IPS-18a (cell line): ENCODE measurements around the gene NEUROD2.
A peak's percentile ranks its signal among the peaks of the same experiment; 100 is the strongest.

ENCODE experiments used
- H3K27ac ChIP-seq: one replicate; pipeline ENCODE4 v1.5.1; 2013; ENCODE audit warnings: low read length
- H3K27me3 ChIP-seq: one replicate; pipeline ENCODE4 v1.6.1; 2013; ENCODE audit warnings: mild to moderate bottlenecking, low read length; ENCODE audit not compliant: control insufficient read depth, insufficient read depth
- H3K36me3 ChIP-seq: one replicate; pipeline ENCODE4 v1.6.1; 2013; ENCODE audit warnings: low read depth, low read length; ENCODE audit not compliant: control insufficient read depth
- H3K4me1 ChIP-seq: one replicate; pipeline ENCODE4 v1.6.1; 2013; ENCODE audit warnings: low read depth, low read length; ENCODE audit not compliant: control insufficient read depth
- H3K4me3 ChIP-seq: one replicate; pipeline ENCODE4 v1.5.1; 2013; ENCODE audit warnings: low read length
- H3K9ac ChIP-seq: one replicate; pipeline ENCODE4 v1.6.1; 2013; ENCODE audit warnings: mild to moderate bottlenecking, low read length, moderate library complexity
- H3K9me3 ChIP-seq: one replicate; pipeline ENCODE4 v1.6.1; 2013; ENCODE audit warnings: low read depth, low read length; ENCODE audit not compliant: control insufficient read depth

Gene NEUROD2

GRCh38 chr17:39641883-39642282 is 34.2 kb upstream of the NEUROD2 start:
- H3K4me1 ChIP-seq, result peaks cover 21% of the 10 kb centered on the region
- no peaks in the 10 kb centered on the region for H3K27me3 ChIP-seq
- H3K9ac ChIP-seq, result no peak overlapping the region
- no peak overlapping the region for H3K27ac ChIP-seq
- no peak overlapping the region for H3K4me3 ChIP-seq
- no peaks in the 10 kb centered on the region for H3K36me3 ChIP-seq
- H3K9me3 ChIP-seq, result no peaks in the 10 kb centered on the region

DNA sequence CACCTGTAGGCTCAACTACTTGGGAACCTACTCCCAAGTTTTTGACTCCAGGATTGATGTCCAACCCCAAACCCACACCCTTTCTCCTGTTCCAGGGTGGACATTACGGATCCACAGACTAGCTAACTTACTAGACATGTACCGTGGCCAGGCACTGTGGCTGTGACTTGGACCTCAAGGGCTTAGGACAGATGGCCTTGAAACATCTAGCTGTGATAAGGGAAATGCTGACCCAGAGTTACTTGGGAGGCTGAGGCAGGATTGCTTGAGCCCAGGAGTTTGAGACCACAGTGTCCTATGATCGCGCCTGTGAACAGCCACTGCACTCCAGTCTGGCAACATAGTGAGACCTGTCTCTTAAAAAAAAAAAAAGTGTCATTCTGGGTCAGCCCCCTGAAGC is 33.4 kb upstream of the NEUROD2 start:
- no peaks in the 10 kb centered on the region for H3K9me3 ChIP-seq
- H3K27me3 ChIP-seq, result no peaks in the 10 kb centered on the region
- H3K36me3 ChIP-seq, result no peaks in the 10 kb centered on the region
- H3K27ac ChIP-seq, result no peak overlapping the region
- no peak overlapping the region for H3K4me3 ChIP-seq
- no peak overlapping the region for H3K9ac ChIP-seq
- H3K4me1 ChIP-seq, result peaks cover 28% of the 10 kb centered on the region

DNA sequence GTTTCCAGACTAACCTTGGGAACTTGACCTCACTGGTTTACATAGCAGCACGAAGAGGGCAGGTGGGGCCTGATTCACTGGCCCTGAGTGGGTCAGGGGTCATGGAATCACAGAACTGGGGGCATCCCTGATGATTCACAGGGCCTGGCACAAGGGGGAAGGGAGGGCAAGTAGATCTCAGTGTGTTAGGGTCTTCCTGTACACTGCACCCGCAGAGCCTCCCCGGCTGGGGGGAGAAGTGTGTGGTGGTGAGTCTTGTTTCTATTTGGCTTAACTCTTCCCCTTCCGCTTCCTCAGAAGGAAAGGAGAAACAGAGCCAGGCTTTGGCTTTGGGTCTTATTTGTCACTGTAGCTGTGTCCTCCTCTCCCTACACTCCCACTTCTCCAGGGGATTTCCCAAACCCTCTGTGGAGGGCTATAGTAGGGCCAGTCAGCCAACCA is 32.9 kb upstream of the NEUROD2 start:
- H3K9me3 ChIP-seq, result no peaks in the 10 kb centered on the region
- no peak overlapping the region for H3K4me3 ChIP-seq
- peaks cover 32% of the 10 kb centered on the region for H3K4me1 ChIP-seq
- H3K36me3 ChIP-seq, result no peaks in the 10 kb centered on the region
- H3K27ac ChIP-seq, result no peak overlapping the region
- no peaks in the 10 kb centered on the region for H3K27me3 ChIP-seq
- H3K9ac ChIP-seq, result no peak overlapping the region

- Histone ChIP-seq H3K27ac (no peak overlapping the region), H3K9me3 (no peaks in the 10 kb centered on the region), H3K27me3 (no peaks in the 10 kb centered on the region), H3K4me1 (peaks cover 28% of the 10 kb centered on the region), H3K4me3 (no peak overlapping the region), H3K36me3 (no peaks in the 10 kb centered on the region), H3K9ac (no peak overlapping the region)
These were observed 32.1 kb upstream of the NEUROD2 start for GRCh38 chr17:39639566-39640458.

GRCh38 chr17:39639043-39639442 is 31.3 kb upstream of the NEUROD2 start:
- no peak overlapping the region for H3K27ac ChIP-seq
- peaks cover 26% of the 10 kb centered on the region for H3K4me1 ChIP-seq
- H3K36me3 ChIP-seq, result no peaks in the 10 kb centered on the region
- H3K9ac ChIP-seq, result no peak overlapping the region
- H3K27me3 ChIP-seq, result no peaks in the 10 kb centered on the region
- H3K4me3 ChIP-seq, result no peak overlapping the region
- H3K9me3 ChIP-seq, result no peaks in the 10 kb centered on the region

GRCh38 chr17:39638317-39638716 is 30.6 kb upstream of the NEUROD2 start:
- Histone ChIP-seq H3K4me3 (peak overlapping the region; percentile 85), H3K4me1 (peaks cover 26% of the 10 kb centered on the region), H3K27me3 (no peaks in the 10 kb centered on the region), H3K27ac (no peak overlapping the region), H3K9ac (no peak overlapping the region), H3K9me3 (no peaks in the 10 kb centered on the region), H3K36me3 (no peaks in the 10 kb centered on the region)

GRCh38 chr17:39636927-39637736 is 29.4 kb upstream of the NEUROD2 start, which contains the start of gene STARD3:
TSS of gene STARD3 (plus strand) at chr17:39637144. CDS start at chr17:39653532, 16,388 bp downstream.
- peaks cover 31% of the 10 kb centered on the region for H3K4me1 ChIP-seq

DNA sequence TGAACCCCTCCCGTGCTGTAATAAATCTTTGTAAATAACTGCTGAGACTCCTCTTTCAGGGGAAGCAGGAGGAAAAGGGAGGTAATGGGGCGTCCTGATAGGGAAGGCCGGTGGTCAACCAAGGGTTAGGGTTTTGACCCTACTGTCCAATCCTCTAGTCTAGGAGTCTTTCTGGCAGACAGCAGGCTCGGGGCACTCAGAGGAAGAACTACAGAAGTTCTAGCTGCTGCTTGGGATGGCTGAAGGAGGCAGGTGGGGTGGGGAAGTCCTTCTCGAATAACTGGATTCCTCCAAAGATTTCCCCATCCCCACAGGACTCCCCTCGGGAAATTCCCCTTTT is 28.8 kb upstream of the NEUROD2 start:
- Histone ChIP-seq H3K27me3 (no peaks in the 10 kb centered on the region), H3K4me1 (peaks cover 35% of the 10 kb centered on the region), H3K27ac (no peak overlapping the region), H3K9ac (peak overlapping the region; percentile 23), H3K4me3 (peak overlapping the region; percentile 85), H3K36me3 (no peaks in the 10 kb centered on the region), H3K9me3 (no peaks in the 10 kb centered on the region)

More at GRCh38 chr17:39636927-39637736, 29.4 kb upstream of the NEUROD2 start, which contains the start of gene STARD3:
- Histone ChIP-seq H3K4me3 (peak within 1 kb of the TSS; percentile 85), H3K36me3 (no peaks in the 10 kb centered on the region), H3K27me3 (no peaks in the 10 kb centered on the region), H3K9ac (peak within 1 kb of the TSS; percentile 57), H3K9me3 (no peaks in the 10 kb centered on the region), H3K27ac (no peak within 1 kb of the TSS)

DNA sequence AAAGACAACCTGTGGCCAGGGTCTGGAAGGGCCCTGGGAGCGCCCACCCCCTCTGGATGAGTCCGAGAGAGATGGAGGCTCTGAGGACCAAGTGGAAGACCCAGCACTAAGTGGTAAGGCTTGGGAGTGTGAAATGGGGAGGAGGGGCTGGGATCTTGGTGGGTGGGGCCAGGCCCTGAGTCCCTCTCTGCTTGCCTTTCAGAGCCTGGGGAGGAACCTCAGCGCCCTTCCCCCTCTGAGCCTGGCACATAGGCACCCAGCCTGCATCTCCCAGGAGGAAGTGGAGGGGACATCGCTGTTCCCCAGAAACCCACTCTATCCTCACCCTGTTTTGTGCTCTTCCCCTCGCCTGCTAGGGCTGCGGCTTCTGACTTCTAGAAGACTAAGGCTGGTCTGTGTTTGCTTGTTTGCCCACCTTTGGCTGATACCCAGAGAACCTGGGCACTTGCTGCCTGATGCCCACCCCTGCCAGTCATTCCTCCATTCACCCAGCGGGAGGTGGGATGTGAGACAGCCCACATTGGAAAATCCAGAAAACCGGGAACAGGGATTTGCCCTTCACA is 28.0 kb upstream of the NEUROD2 start:
- no peak overlapping the region for H3K4me3 ChIP-seq
- no peaks in the 10 kb centered on the region for H3K9me3 ChIP-seq
- H3K36me3 ChIP-seq, result no peaks in the 10 kb centered on the region
- no peaks in the 10 kb centered on the region for H3K27me3 ChIP-seq
- peaks cover 42% of the 10 kb centered on the region for H3K4me1 ChIP-seq
- no peak overlapping the region for H3K9ac ChIP-seq
- H3K27ac ChIP-seq, result no peak overlapping the region

DNA sequence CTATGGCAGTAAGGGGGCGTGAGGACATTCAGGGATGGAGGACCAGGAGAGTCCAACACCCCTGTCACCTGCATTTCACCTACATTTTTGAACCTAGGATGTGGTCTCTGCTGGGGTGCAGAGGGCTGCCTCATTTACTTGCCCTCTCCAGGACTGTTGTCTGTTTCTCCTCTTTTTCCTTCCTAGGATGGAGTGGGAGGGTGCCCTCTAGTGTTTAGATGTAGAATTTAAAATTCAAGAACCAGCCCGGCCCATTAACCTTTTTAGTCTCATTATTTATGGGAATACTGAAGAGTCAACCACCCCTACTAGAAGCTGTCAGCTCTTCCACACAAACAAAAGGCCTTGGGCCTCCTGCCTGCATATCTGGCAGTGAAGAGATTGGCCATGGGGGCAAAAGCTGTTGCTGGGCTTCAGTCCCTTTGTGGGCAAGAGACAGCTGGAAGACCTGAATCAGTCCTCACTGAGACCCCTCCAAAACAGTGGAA is 26.7 kb upstream of the NEUROD2 start:
- H3K9me3 ChIP-seq, result no peaks in the 10 kb centered on the region
- no peak overlapping the region for H3K27ac ChIP-seq
- no peaks in the 10 kb centered on the region for H3K36me3 ChIP-seq
- no peak overlapping the region for H3K9ac ChIP-seq
- peaks cover 4% of the 10 kb centered on the region for H3K27me3 ChIP-seq
- peaks cover 41% of the 10 kb centered on the region for H3K4me1 ChIP-seq
- H3K4me3 ChIP-seq, result no peak overlapping the region

DNA sequence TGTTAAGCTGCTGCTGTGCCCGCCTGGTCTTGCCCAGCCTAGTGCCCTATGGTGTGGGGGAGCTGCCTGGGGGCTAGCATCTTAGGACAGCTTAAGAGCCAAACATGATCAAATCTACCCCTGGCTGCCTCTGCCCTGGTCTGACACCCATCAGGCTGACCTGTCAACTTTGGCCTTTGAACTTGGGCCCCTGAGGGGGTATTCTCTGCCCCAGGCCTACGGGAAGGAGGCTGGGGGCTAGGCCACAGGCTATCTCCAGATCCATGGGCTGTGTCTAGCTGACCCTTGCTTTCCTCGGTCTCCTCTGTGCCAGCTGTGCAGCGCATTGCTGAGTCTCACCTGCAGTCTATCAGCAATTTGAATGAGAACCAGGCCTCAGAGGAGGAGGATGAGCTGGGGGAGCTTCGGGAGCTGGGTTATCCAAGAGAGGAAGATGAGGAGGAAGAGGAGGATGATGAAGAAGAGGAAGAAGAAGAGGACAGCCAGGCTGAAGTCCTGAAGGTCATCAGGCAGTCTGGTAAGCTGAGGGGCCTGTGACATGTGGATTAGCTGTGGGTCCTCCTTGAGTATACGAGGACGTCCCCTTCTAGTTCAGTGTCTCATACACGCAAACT is 26.0 kb upstream of the NEUROD2 start:
- Histone ChIP-seq H3K27ac (no peak overlapping the region), H3K36me3 (no peaks in the 10 kb centered on the region), H3K9me3 (no peaks in the 10 kb centered on the region), H3K27me3 (peaks cover 4% of the 10 kb centered on the region), H3K4me1 (peaks cover 49% of the 10 kb centered on the region), H3K9ac (no peak overlapping the region), H3K4me3 (no peak overlapping the region)
